Peyer's patch (tissue), 4 donors: Measurements from ENCODE around the gene TMEM108.

Source experiments
- POLR2A ChIP-seq, 2 donors: fragments of 450-650 bp; IDR thresholded peaks; one replicate each; pipeline ENCODE4 v1.5.1; 2017; ENCODE audit warnings: antibody characterized with exemption in 2 of 2, mild to moderate bottlenecking in 2 of 2, moderate library complexity in 2 of 2
- TF ChIP-seq, protein P1 (sequence below), 6 experiments: fragments of 450-650 bp in 4 of 6; fragments of 200-600 bp in 2 of 6; sonication (generic) in 1 of 6; IDR thresholded peaks; one replicate each; pipeline ENCODE4 v1.5.1; 2017 to 2019; ENCODE audit warnings: antibody characterized with exemption in 6 of 6, mild to moderate bottlenecking in 3 of 6, moderate library complexity in 1 of 6

DNA sequence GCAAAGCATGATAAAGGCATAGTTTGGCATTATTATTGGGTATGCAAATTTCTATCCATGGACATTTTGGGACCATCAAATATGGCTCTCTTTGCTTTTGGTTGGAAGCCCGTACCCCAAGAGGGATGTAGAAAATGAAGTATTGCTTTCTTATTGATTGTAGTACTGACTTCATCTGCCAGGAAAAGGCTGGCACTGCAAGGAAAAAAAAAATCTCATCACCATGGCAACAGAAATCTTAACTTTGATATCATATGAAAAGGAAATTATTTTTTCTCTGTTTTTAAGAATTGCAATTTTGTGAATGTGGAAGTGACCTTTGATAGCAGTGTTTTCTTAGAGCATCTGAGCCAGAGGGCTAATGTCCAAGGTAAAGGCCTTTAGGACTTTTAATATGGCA, 151.7 kb downstream of the TMEM108 start:
- TF ChIP-seq, protein P1, sequence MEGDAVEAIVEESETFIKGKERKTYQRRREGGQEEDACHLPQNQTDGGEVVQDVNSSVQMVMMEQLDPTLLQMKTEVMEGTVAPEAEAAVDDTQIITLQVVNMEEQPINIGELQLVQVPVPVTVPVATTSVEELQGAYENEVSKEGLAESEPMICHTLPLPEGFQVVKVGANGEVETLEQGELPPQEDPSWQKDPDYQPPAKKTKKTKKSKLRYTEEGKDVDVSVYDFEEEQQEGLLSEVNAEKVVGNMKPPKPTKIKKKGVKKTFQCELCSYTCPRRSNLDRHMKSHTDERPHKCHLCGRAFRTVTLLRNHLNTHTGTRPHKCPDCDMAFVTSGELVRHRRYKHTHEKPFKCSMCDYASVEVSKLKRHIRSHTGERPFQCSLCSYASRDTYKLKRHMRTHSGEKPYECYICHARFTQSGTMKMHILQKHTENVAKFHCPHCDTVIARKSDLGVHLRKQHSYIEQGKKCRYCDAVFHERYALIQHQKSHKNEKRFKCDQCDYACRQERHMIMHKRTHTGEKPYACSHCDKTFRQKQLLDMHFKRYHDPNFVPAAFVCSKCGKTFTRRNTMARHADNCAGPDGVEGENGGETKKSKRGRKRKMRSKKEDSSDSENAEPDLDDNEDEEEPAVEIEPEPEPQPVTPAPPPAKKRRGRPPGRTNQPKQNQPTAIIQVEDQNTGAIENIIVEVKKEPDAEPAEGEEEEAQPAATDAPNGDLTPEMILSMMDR (IDR thresholded peaks at IDR 0.05) = no peak
- TF ChIP-seq POLR2A (IDR thresholded peaks at IDR 0.05) = no peak
